ENCODE results near the gene PISD. TPM values are rescaled to one million over a fixed set of nuclear protein-coding genes. Genes with fewer than 3 reads are reported as not detected.

Gene PISD
- total and polyA plus RNA-seq, 9 of the 15 experiments (the other 6 are each of a cell fraction or from before 2014, with no cell fraction given): 24.5 to 65.9 (median 36.6) TPM

DNA sequence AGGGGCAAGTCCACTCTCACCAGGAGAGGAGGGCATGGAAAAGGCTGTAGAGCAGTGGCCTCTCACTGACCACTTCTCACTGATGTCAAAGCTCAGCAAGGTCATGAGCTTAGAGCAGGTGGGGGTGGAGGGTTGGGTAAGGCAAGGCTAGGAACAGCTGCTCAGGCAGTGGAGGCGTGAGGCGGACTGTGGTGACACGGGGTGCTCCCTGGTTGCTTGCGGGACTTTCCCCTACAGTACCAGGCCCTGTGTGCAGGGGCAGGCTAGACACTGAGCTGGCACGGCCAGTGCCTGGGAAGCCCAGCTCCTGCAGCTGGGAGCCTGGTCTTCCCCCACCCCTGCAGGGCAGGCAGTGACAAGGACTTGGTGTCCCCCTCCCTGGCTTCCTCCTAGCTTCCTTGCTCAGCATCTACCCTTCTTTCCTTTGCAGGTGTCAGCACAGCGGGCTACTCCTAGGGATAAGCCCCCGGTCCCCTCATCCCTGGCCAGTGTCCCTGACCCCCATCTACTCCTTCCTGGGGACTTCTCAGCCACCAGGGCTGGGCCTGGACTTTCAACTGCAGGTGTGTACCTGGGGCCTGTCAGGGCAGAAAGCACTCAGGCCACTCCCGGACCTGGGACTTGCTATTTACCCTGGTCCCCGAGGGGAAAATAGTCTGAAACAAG lies 45.6 kb downstream of the PISD start:
- no peaks in the 10 kb centered on the region for H4K20me1 ChIP-seq (replicated peaks; ENCODE audit: control insufficient read depth, insufficient read depth, low read length)
- ATAC-seq (peak; percentile 6; the same call in 2 of the 3 replicates), FAIRE-seq (no peak), DNase-seq (ENCODE audit: extremely low read depth in 1 of 4, low spot score in 3 of 4) (no peak)
- no peak overlapping the region for H3K4me2 ChIP-seq (ENCODE audit: insufficient read depth, low read length)
- peaks cover 0 to 52% of the 10 kb centered on the region in 2 experiments; a peak in 3 of 5 replicates for H3K4me1 ChIP-seq (replicated peaks in 1 of 2; ENCODE audit: control insufficient read depth in 2 of 2, insufficient read depth in 2 of 2, low read length in 2 of 2)
- CTCF ChIA-PET (ENCODE audit: low intra/inter-chr PET ratio): interaction anchor here (0.6 kb wide), 1 partner anchor 164 kb away, joined by 3 read pairs; no protein-coding TSS in a partner anchor
- no peak overlapping the region for H3K4me3 ChIP-seq
- H3K27ac ChIP-seq (ENCODE audit: extremely low read depth, low read depth, low read length): no peak overlapping the region
- no peaks in the 10 kb centered on the region for H3K9me3 ChIP-seq (replicated peaks; ENCODE audit: control insufficient read depth, insufficient read depth, low read depth, low read length)
- in situ Hi-C loops (cut with MboI): no loop called here
- WGBS (ENCODE audit: insufficient coverage, low coverage, missing lambda C conversion rate): 87% methylated on average over 9 of the region's 9 CpGs
- no peaks in the 10 kb centered on the region for H3K27me3 ChIP-seq (ENCODE audit: control insufficient read depth in 2 of 2, insufficient read depth in 2 of 2, low read length in 2 of 2)
- H3K79me2 ChIP-seq (ENCODE audit: control insufficient read depth, insufficient read depth, low read length): no peaks in the 10 kb centered on the region
- intact Hi-C loops (cut with micrococcal nuclease): no loop called here
- peaks cover 45% of the 10 kb centered on the region; the same call in 2 of the 3 replicates for H3K36me3 ChIP-seq (ENCODE audit: control insufficient read depth, insufficient read depth, low read length)
- no peaks in the 10 kb centered on the region for H3K9me1 ChIP-seq (ENCODE audit: control insufficient read depth, insufficient read depth, low read length)
- no peak overlapping the region for H2AFZ ChIP-seq (ENCODE audit: low read depth, low read length)
- peak overlapping the region in 1 of 2 experiments; percentile 64; a peak in 1 of 4 replicates for H3K9ac ChIP-seq (ENCODE audit: insufficient read depth in 1 of 2, low read depth in 2 of 2, low read length in 2 of 2)
- POLR2A ChIA-PET: interaction anchor here (0.9 to 1.1 kb wide), 2 partner anchors 9 to 14 kb away, joined by 3 read pairs; no protein-coding TSS in a partner anchor
- BruUV-seq (replicated peaks): no TSS peak
- TF ChIP-seq POLR2A (conservative IDR thresholded peaks at IDR 0.05) (0 out of 2 replicates have a peak, but pooled peaks have one; percentile 10), POLR2G (IDR thresholded peaks at IDR 0.05; ENCODE audit: low read depth, low read length) (peak; percentile 59), TFAM (CRISPR knock-in tag; conservative IDR thresholded peaks at IDR 0.05) (no peak), ADNP (tag; IDR thresholded peaks at IDR 0.05) (no peak), ZFP1 (CRISPR knock-in tag; IDR thresholded peaks at IDR 0.05) (no peak), ZNF165 (CRISPR knock-in tag; IDR thresholded peaks at IDR 0.05; ENCODE audit: borderline replicate concordance) (no peak)
- TF ChIP-seq, protein P1, sequence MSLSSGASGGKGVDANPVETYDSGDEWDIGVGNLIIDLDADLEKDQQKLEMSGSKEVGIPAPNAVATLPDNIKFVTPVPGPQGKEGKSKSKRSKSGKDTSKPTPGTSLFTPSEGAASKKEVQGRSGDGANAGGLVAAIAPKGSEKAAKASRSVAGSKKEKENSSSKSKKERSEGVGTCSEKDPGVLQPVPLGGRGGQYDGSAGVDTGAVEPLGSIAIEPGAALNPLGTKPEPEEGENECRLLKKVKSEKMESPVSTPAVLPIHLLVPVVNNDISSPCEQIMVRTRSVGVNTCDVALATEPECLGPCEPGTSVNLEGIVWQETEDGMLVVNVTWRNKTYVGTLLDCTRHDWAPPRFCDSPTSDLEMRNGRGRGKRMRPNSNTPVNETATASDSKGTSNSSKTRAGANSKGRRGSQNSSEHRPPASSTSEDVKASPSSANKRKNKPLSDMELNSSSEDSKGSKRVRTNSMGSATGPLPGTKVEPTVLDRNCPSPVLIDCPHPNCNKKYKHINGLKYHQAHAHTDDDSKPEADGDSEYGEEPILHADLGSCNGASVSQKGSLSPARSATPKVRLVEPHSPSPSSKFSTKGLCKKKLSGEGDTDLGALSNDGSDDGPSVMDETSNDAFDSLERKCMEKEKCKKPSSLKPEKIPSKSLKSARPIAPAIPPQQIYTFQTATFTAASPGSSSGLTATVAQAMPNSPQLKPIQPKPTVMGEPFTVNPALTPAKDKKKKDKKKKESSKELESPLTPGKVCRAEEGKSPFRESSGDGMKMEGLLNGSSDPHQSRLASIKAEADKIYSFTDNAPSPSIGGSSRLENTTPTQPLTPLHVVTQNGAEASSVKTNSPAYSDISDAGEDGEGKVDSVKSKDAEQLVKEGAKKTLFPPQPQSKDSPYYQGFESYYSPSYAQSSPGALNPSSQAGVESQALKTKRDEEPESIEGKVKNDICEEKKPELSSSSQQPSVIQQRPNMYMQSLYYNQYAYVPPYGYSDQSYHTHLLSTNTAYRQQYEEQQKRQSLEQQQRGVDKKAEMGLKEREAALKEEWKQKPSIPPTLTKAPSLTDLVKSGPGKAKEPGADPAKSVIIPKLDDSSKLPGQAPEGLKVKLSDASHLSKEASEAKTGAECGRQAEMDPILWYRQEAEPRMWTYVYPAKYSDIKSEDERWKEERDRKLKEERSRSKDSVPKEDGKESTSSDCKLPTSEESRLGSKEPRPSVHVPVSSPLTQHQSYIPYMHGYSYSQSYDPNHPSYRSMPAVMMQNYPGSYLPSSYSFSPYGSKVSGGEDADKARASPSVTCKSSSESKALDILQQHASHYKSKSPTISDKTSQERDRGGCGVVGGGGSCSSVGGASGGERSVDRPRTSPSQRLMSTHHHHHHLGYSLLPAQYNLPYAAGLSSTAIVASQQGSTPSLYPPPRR (CRISPR knock-in tag; IDR thresholded peaks at IDR 0.05; ENCODE audit: borderline replicate concordance): no peak
